Dendritic cell treated with granulocyte-macrophage colony-stimulating factor and Interleukin-4, amounts not matched to agents 40 ng/mL and 50 ng/mL, for 4 days (primary cell): Measurements from ENCODE around the gene FBXO3.
"Not testable (repeated sequence)": the region's sequence is repeated elsewhere in the genome, so short reads cannot be mapped to it uniquely, and the experiment has no call there.

Experiments used
- H3K27ac Mint-ChIP-seq: one replicate; pipeline ENCODE4 v1.8.0; 2022; ENCODE audit warnings: mild to moderate bottlenecking, mixed read lengths
- H3K27me3 Mint-ChIP-seq: one replicate; pipeline ENCODE4 v1.8.0; 2022; ENCODE audit warnings: mild to moderate bottlenecking, mixed read lengths
- H3K36me3 Mint-ChIP-seq: one replicate; pipeline ENCODE4 v1.8.0; 2022; ENCODE audit warnings: low read depth, mixed read lengths
- H3K4me1 Mint-ChIP-seq: one replicate; pipeline ENCODE4 v1.8.0; 2022; ENCODE audit warnings: low read depth, mixed read lengths
- H3K4me3 Mint-ChIP-seq: one replicate; pipeline ENCODE4 v1.8.0; 2022; ENCODE audit warnings: mild to moderate bottlenecking, moderate library complexity, mixed read lengths
- H3K9me3 Mint-ChIP-seq: one replicate; pipeline ENCODE4 v1.8.0; 2022; ENCODE audit warnings: mixed read lengths
- intact Hi-C: fragments of 100-400 bp; cut with micrococcal nuclease; formaldehyde crosslinking; loops from one replicate; pipeline ENCODE4 v1.15.0; 2022

The FBXO3 gene

DNA sequence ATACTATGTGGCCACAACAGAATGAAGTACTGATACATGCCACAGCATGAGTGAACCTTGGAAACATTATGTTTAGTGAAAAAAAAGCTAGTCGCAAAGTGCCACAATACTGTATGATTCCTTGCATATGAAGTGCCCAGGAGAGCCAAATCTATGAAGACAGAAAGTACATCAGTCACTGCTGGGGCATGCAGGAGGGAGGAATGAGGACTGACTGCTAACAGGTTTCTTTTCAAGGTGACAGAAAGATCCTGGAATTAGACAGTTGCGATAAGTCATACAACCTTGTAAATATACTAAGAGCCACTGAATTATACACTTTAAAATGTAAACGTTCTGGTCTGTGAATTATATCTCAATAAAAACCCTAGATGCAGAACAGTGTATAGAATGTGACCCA, 61.9 kb downstream of the FBXO3 start:
- Mint-ChIP-seq H3K36me3 (peaks cover 79% of the 10 kb centered on the region), H3K27ac (no peak overlapping the region), H3K4me1 (peaks cover 12% of the 10 kb centered on the region), H3K4me3 (no peak overlapping the region), H3K27me3 (no peaks in the 10 kb centered on the region), H3K9me3 (no peaks in the 10 kb centered on the region)
- intact Hi-C loops = loop anchor here (2.0 kb wide), 1 partner anchor 30 kb away; no protein-coding TSS in a partner anchor

DNA sequence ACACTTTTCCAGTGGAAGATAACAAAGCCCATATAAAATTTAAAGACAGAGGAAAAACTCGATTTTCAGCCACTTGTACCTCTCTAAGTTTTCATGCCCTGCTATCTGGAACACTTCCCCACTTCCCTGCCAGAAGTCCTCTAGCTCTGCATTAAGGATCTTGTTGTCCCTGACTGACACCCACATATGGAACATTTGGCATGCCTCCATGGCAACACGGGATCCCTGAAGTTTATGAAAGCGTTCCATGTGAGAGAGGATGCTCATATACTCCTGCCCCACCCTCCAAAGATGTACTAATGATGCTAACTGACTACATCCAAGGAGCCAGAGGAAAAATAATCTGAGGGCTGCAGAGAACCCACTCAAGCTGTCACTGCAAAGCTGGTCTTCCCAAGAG, 64.9 kb downstream of the FBXO3 start:
- Mint-ChIP-seq H3K36me3 (peaks cover 81% of the 10 kb centered on the region), H3K4me1 (peaks cover 7% of the 10 kb centered on the region), H3K4me3 (no peak overlapping the region), H3K27me3 (no peaks in the 10 kb centered on the region), H3K27ac (no peak overlapping the region), H3K9me3 (no peaks in the 10 kb centered on the region)
- intact Hi-C loops = no loop called here

DNA sequence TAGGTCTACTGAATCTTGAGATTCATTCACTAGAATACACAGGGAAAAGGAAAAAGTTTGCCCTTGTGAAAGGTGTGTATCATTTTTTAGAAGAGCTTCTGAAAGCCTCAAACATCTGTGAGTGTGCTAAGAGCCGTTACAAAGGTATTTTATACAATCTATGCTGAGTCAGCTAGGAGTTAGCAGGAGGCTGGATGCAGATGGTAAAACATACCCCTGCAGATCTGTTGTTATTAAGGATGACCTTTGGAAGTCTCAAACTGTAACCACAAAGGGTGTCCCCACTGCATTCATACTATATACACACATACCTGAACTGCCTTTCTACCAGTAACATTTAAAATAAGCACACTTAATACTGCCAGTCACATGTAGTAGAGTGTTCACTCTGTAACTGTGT, 65.3 kb downstream of the FBXO3 start:
- no peak overlapping the region for H3K4me3 Mint-ChIP-seq
- peaks cover 7% of the 10 kb centered on the region for H3K4me1 Mint-ChIP-seq
- H3K27me3 Mint-ChIP-seq = no peaks in the 10 kb centered on the region
- no peak overlapping the region for H3K27ac Mint-ChIP-seq
- no peaks in the 10 kb centered on the region for H3K9me3 Mint-ChIP-seq
- intact Hi-C loops = no loop called here
- H3K36me3 Mint-ChIP-seq = peaks cover 78% of the 10 kb centered on the region

- intact Hi-C loops, H3K27ac Mint-ChIP-seq, H3K9me3 Mint-ChIP-seq, H3K4me3 Mint-ChIP-seq, H3K27me3 Mint-ChIP-seq, H3K4me1 Mint-ChIP-seq: not testable (repeated sequence)
- peaks cover 76% of the 10 kb centered on the region for H3K36me3 Mint-ChIP-seq
These were observed 66.5 kb downstream of the FBXO3 start for GRCh38 chr11:33707831-33708230.

- intact Hi-C loops = no loop called here
- Mint-ChIP-seq H3K27me3 (peaks cover 4% of the 10 kb centered on the region), H3K27ac (no peak overlapping the region), H3K4me3 (no peak overlapping the region), H3K4me1 (peaks cover 13% of the 10 kb centered on the region), H3K9me3 (no peaks in the 10 kb centered on the region), H3K36me3 (peaks cover 69% of the 10 kb centered on the region)
These were observed 67.4 kb downstream of the FBXO3 start for GRCh38 chr11:33706966-33707365.

GRCh38 chr11:33706546-33706945, 67.8 kb downstream of the FBXO3 start:
- Mint-ChIP-seq H3K27ac (no peak overlapping the region), H3K9me3 (no peaks in the 10 kb centered on the region), H3K4me1 (peaks cover 17% of the 10 kb centered on the region), H3K4me3 (no peak overlapping the region), H3K27me3 (peaks cover 4% of the 10 kb centered on the region), H3K36me3 (peaks cover 67% of the 10 kb centered on the region)
- intact Hi-C loops = no loop called here

GRCh38 chr11:33704240-33705002, 69.9 kb downstream of the FBXO3 start:
- H3K36me3 Mint-ChIP-seq = peaks cover 46% of the 10 kb centered on the region
- H3K27ac Mint-ChIP-seq = no peak overlapping the region
- intact Hi-C loops = loop anchor here (5.0 kb wide), 1 partner anchor 38 kb away; no protein-coding TSS in a partner anchor
- peaks cover 12% of the 10 kb centered on the region for H3K27me3 Mint-ChIP-seq
- no peaks in the 10 kb centered on the region for H3K9me3 Mint-ChIP-seq
- H3K4me1 Mint-ChIP-seq = peaks cover 36% of the 10 kb centered on the region
- H3K4me3 Mint-ChIP-seq = no peak overlapping the region

GRCh38 chr11:33703788-33704187, 70.5 kb downstream of the FBXO3 start:
- H3K9me3 Mint-ChIP-seq = no peaks in the 10 kb centered on the region
- H3K27me3 Mint-ChIP-seq = peaks cover 15% of the 10 kb centered on the region
- H3K36me3 Mint-ChIP-seq = peaks cover 40% of the 10 kb centered on the region
- intact Hi-C loops = loop anchor here (5.0 kb wide), 1 partner anchor 39 kb away; no protein-coding TSS in a partner anchor
- no peak overlapping the region for H3K4me3 Mint-ChIP-seq
- H3K27ac Mint-ChIP-seq = no peak overlapping the region
- H3K4me1 Mint-ChIP-seq = peaks cover 33% of the 10 kb centered on the region

GRCh38 chr11:33703234-33703633, 71.1 kb downstream of the FBXO3 start:
- intact Hi-C loops = loop anchor here (5.0 kb wide), 1 partner anchor 39 kb away; no protein-coding TSS in a partner anchor
- peaks cover 33% of the 10 kb centered on the region for H3K4me1 Mint-ChIP-seq
- no peak overlapping the region for H3K27ac Mint-ChIP-seq
- no peaks in the 10 kb centered on the region for H3K9me3 Mint-ChIP-seq
- H3K4me3 Mint-ChIP-seq = no peak overlapping the region
- H3K36me3 Mint-ChIP-seq = peaks cover 34% of the 10 kb centered on the region
- peaks cover 18% of the 10 kb centered on the region for H3K27me3 Mint-ChIP-seq

DNA sequence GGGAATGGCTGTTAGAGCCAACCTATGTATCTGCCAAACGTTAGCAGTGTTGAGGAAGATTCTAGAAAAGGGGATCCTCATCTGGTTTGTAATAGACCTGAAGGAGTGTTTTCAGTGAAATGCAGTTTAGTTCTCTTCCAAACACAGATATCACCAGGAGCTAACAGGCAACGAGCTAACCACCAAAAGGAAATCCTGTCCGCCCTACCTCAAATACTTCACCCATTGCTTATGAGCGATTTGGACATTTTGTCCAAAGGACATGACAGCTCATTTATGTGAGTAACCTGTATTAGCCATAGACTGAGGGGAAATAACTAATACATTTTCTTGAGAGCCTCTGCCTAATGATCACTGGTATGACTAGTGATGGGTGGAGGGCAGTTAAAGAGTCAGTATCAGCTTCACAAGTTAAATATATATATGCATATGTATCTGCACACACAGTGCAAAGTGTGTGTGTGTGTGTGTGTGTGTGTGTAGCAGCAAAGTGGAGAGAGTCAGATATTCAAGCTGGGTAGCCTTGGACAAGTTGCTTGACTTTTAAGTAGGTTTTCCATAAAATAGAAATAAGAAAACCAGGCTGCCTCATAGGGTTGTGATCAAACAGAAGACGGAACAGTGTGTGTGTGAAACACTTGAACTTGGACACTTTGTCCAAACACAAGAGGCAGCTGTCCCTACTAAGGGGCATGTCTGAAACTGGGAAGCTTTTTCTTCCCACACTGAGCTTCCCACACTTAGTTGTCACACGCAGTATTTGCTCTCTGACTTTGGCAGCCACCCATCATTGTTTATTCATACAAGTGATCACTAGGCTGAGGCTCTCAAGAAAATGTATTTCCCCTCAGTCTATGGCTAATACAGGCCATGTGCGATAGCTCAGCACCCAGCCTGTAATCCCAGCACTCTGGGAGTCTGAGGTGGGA, 72.8 kb downstream of the FBXO3 start:
- H3K27ac Mint-ChIP-seq = peak overlapping the region; percentile 72
- H3K4me1 Mint-ChIP-seq = peaks cover 38% of the 10 kb centered on the region
- no peaks in the 10 kb centered on the region for H3K9me3 Mint-ChIP-seq
- peaks cover 17% of the 10 kb centered on the region for H3K36me3 Mint-ChIP-seq
- intact Hi-C loops = loop anchor here (5.0 kb wide), 1 partner anchor 41 kb away; no protein-coding TSS in a partner anchor
- H3K4me3 Mint-ChIP-seq = peak overlapping the region; percentile 87
- peaks cover 31% of the 10 kb centered on the region for H3K27me3 Mint-ChIP-seq

DNA sequence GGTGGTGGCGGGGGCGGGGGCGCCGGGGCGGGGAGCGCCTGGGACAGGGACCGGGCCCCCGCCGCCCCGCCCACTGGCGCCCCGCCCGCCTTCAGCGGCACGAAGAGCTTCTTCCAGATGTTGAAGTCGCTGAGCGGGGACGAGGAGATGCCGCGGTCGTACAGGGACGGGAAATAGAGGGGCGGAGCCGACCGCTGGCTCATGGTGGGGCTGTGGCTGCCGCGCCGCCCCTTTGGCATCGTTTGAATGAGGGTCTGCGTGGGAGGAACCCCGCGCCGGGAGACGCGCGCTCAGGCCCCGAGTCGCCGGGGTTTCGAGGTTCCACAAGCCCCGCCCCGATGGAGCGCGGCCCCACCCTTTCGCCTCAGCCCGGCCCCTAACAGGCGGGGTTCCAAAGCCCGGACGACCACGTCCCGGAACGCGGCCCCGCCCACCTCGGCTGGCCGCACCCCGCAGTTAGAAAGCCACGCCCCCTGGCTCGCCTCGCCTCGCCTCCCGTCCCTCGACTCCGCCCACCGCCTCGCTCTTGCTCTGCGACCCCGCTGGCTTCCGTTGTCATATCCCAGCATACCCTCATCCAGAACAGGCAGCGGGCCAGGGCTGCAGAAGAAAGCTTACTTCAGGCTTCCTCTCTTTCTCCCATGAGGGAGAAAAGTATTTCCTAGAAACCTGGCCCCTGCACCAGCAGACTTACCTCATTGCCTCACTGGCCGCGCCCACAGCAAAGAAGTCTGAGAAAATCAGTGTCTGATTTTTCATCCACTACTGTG, 73.6 kb downstream of the FBXO3 start, which contains the start of gene C11orf91:
Gene C11orf91 (minus strand): TSS at position 325 of the 770 bp plus-strand sequence. CDS start 86 bp downstream, at position 239.
- Mint-ChIP-seq H3K4me3 (peak within 1 kb of the TSS; percentile 87), H3K9me3 (no peaks in the 10 kb centered on the region), H3K27me3 (peaks cover 40% of the 10 kb centered on the region), H3K27ac (peak within 1 kb of the TSS; percentile 72), H3K4me1 (peaks cover 41% of the 10 kb centered on the region), H3K36me3 (peaks cover 9% of the 10 kb centered on the region)
- intact Hi-C loops = loop anchor here (5.0 kb wide), 1 partner anchor 42 kb away; no protein-coding TSS in a partner anchor

DNA sequence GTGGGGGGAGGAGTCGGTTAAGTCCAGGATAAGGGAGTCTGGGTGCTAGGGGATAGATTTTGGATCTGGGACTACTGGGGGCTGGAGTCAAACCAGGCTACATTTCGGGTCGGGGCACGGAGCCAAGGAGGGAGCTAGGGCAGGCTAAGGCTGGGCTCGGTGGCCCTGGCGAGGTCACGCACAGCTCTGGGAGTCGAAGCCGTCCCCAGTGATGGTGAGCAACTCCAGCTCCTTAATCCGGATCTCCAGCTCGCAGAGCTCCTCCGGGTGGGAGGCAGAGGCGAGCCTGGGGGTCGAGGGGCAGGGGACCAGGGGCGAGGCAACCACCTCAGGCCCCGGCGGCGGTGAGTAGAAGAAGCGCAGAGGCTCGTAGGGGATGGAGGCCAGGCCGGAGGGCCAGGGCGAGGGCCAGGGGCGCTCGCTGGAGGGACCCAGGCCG, 74.2 kb downstream of the FBXO3 start:
- Mint-ChIP-seq H3K4me3 (peak overlapping the region; percentile 57), H3K4me1 (peaks cover 41% of the 10 kb centered on the region), H3K36me3 (peaks cover 2% of the 10 kb centered on the region), H3K27me3 (peaks cover 45% of the 10 kb centered on the region), H3K9me3 (no peaks in the 10 kb centered on the region), H3K27ac (peak overlapping the region; percentile 72)
- intact Hi-C loops = loop anchor here (5.0 kb wide), 1 partner anchor 42 kb away; no protein-coding TSS in a partner anchor

- Mint-ChIP-seq H3K27ac (peak overlapping the region; percentile 72), H3K36me3 (no peaks in the 10 kb centered on the region), H3K9me3 (no peaks in the 10 kb centered on the region), H3K4me1 (peaks cover 41% of the 10 kb centered on the region), H3K4me3 (peak overlapping the region; percentile 57), H3K27me3 (peaks cover 45% of the 10 kb centered on the region)
- intact Hi-C loops = loop anchor here (5.0 kb wide), 1 partner anchor 43 kb away; no protein-coding TSS in a partner anchor
These were observed 74.7 kb downstream of the FBXO3 start for GRCh38 chr11:33699515-33700062.
